DMS114 treated with DMSO at 0.1 percent for 48 hours (cell line): ENCODE results near the gene B3GALT5.

Experiments
- DNase-seq: peaks from one replicate; lab custom pipeline; 2025; ENCODE audit not compliant: unreplicated experiment; lab: John Stamatoyannopoulos, UW

B3GALT5 gene

DNA sequence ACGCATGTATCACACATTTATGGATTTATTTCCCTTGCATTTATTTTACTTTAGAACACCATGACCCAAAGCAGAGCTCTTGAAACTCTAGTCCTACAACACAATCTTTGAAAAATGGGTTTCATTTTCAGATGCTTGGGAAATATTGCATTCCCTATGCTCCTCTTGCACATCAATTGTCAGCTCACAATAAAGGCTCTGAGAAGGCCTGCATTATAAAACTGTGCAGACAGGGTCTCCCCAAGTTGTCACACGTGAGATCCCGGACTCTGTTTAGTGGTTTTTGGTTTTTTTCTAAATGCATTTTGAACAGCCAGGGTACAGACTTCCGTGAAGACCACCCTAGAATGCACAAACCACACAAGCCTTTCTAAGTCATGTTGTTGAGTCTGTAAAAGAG is 9.9 kb upstream of the B3GALT5 start:
- DNase-seq = no peak

DNA sequence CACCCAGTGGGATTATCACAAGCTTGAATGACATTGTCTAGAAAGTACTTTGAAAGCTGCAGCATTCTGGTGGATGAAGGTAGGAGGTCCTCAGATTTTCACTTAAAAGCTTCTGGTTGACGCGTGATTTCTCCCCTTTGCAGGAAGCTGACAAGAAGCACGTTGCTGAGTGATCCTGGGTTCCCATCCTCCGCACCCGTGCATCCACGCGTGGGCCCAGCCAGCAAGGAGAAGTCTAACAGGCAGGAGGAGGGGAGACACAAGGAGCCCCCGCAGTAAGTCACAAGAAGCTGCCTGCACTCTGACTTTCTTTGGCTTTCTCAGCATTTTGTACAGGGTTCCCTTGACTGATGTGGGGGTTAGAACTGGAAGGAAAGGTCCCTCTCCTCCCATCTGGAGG is 7.8 kb upstream of the B3GALT5 start:
- no peak for DNase-seq

DNA sequence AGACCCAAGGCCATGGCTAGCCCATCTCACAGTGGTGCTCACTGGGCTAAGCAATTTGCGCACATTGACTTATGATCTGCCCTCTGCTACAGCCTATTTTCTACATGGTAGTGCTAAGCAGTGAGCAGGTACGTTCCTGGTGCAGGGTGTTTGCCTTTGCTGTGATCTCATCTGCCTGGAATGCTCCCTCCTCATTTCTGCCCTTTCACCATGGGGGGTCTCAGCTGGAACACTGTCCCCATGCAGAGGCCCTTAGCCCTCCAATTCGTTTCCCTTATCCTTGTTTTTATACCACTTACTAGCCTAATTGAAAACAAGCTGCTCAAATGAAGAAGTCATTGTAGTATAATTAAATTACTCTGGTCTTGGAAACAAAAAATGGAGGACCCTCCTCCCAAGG is 2.0 kb upstream of the B3GALT5 start:
- no peak for DNase-seq

DNA sequence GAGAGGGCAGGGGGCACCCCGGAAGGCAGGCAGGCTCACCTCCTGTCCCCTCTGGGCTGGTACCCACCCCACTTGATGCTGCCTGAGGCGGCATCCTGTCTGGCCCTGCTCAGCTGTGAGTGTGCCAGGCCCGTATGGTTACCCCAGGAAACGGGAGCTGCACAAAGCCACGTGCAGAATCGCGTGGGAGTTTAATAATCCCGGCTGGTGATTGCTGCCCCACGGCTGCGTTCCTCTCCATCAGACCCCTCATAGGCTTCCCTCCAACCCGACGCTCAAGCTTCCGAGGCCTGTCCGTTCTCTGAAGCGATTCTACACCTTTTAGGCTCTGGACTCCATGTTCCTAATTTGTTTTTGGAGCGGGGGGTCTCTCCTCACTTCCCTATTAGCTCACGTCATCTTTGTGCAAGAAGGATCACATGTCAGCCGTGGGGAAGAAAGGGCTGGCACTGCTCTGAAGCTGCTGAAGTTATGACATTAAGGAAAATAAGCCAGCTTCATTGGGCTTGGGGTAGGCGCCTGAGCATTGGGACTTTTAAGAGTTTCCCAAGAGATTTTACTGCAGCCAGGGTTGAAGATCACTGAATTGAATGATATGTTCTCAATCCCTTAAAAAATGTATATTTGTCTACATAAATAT is 1.1 kb upstream of the B3GALT5 start:
- DNase-seq = no peak

DNA sequence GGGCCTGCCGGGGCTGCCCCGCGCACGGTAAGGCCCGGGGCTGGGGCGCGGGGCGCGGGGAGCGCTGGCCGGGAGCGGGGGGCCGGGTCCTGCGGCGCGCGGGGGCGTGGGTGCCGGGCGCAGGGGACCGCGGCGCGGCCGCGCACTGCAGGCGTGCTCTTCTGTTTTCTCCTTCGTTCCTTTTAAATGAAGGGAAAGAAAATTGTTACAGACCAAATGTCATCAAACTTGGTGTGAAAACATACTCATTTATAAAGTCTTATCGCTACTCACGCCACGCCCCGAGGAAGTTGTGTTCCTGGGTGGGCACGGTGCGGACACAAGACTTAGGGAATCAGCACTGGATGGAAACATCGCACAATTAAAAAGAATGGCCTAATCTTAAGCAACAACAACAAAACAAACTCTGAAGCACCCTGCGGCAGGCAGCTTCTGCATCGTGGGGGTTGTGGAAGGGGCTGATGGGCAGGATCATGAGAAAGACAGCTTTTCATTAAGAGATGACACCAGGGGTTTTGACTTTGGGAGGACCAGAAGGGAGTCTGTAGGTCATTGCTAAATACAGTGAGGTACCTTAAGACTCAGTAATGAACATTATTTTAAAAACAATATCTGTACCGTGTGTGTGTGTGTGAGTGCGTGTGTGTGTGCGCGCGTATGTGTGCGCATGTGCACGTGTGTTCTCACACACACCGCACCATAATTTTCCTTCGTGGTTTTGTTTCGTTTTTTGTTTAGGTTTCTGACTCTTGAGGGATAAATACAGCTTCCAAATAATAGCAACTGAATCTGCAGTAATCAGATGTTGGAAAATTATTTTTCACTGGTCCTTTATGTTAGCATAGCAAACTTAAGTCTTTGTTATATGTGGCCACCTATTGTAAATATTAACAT is 548 bp downstream of the B3GALT5 start:
- DNase-seq = no peak

DNA sequence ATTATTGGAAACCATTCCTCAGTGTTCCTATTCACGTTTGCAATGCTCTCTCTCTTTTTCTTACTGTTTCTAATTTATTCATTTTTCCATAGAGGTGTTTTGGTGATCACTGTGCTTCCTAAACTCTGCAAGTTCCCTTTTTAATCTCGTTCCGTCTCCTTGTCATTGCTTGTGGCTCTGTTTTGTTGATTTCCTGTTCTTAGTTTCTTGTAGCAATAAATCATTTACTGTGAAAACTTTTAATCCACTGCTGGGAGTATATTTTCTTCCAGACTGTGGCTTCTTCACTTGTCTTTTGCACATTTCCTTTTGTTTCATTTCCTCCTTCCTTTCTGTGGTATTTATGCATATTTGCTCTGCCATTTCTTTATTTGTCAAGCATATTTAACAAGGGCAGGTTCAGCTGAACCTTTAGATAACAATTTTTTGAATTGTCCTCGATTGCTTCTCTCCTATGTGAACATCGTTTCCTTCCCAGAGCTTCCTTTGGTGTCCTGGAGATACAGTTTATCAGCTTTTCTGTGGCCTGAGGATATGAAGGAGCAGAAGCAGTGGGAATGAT is 3.6 kb downstream of the B3GALT5 start:
- no peak for DNase-seq

DNA sequence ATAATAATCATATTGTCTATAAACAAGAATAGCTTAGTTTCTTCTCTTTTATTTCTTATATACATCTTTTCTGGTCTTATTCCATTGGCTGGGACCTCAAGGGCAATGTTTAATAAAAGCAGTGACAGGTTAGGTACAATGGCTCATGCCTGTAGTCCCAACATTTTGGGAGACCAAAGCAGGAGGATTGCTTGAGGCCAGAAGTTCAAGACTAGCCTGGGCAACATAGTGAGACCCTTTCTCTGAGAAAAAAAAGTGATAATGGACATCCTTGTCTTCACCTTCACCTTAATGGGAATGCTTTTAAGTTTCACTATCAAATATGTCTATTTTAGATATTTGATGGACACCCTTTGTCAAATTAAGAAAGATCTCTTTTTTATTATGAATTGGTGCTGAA is 8.1 kb downstream of the B3GALT5 start:
- no peak for DNase-seq

DNA sequence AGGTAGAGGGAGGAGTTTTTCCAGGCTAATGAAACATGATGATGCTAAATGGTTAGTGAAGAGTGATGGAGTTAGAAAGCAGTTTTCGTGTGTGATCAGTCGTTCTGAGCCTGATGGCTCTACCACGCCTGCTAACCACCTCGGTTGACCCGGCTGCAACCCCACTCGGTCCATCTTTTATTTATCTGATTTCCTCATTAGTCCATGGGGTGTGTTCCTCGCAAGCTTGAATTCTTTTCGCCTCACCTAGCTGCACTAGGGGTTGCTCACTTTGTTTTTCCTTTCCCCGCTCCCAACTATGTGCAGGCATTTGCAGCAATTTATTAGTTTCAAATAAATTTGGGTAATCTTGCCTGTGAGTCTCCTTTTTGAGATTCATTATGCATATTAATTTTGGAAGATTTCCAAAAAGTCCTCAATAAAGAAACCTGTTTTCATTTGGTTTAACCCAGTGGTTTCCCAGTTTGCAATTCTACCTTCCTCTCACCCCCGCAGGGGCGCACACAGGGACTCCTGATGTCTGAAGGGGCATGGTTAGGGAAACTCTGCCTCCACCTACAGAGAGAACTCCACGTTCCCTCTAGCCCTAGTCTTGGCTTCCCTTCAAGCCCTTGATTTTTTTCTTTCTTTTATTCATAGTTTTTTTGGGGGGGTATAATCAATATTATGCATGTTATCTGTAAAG is 12.6 kb downstream of the B3GALT5 start:
- DNase-seq = no peak

DNA sequence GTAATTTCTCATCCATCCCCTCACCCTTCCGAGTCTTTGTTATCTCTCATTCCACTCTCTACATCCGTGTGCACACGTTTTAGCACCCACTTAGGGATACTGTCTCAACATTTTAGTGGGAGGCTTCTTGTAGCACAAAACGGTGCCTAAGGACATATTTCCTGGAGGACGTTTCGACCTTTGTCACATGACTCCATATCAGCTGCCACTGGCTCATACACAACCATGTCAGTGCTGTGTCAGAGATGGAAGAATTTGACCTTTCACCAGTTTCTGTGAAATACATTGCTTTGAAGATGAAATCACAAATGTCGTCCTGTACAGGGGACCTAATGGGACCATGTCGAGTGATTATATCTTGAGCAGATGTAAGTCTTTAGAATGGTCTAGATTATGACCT is 15.6 kb downstream of the B3GALT5 start:
- DNase-seq = no peak

DNA sequence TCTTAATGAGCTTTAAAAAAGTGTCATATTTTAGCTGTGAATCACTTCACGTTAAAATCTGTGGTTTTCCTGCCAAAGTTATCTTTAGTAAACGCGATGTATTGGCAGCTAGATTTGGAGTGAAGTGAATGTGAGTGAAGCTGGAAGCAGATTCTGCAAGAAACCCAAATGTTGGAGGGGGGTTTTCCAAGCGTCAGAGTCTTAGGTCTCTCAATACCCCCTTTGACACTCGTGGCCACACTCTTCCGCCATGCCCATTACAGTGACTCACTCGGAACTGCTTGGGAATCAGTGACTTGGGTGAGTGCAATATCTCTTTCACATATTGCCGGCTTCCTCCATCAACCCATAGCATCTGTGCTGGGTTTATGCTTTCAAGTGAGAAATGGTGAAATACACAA is 17.5 kb downstream of the B3GALT5 start:
- no peak for DNase-seq

DNA sequence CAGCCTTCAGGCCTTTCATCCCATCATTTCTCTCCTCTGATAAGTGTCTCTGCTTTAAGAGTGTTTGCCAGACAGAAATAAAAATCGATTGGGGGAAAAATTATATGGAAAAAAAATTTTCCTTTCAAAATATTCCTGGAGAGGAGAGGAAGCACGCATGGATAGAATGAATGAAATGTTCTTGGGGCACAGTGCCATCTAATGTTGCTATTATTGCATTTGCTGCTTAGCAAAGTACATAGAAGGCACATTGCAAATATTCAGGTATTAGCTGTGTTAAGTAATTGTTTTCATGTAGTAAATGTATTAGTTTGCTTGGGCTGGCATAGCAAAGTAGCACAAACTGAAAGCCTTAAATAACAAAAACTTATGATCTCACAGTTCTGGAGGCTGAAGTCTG is 18.1 kb downstream of the B3GALT5 start:
- no peak for DNase-seq

DNA sequence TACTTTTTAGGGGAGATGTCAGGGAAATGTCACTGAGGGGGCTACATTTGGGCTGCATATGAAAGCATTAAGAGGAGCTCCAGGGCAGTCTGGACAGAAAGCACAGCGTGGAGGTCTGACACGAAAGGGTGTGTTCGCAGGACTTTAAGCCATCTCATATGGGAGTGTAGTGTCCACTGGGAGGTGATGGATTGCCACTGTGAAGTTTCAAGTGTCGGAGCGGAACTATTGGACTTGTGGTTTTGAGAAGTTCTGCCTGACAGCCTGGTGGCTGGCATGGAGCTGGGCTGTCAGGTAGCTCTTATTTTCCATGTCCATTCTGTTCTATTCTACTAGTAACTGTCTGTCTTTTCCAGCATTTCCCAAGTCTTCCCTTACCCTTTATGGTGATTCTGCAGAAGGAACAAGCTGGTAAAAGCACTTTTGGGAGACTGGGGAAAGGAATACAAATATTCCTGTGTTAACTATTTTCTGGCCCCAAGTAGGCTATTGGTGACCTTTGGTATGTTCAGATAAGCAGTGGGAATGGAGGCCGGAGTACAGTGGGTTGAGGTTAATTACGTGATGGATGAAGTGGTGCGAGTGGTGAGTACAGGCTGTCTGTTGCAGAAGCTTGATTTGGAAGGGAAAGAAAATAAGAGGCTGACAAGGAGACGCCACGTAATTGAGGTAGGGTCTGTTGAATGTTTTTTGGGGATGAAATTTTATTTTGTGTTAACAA is 19.3 kb downstream of the B3GALT5 start:
- no peak for DNase-seq

DNA sequence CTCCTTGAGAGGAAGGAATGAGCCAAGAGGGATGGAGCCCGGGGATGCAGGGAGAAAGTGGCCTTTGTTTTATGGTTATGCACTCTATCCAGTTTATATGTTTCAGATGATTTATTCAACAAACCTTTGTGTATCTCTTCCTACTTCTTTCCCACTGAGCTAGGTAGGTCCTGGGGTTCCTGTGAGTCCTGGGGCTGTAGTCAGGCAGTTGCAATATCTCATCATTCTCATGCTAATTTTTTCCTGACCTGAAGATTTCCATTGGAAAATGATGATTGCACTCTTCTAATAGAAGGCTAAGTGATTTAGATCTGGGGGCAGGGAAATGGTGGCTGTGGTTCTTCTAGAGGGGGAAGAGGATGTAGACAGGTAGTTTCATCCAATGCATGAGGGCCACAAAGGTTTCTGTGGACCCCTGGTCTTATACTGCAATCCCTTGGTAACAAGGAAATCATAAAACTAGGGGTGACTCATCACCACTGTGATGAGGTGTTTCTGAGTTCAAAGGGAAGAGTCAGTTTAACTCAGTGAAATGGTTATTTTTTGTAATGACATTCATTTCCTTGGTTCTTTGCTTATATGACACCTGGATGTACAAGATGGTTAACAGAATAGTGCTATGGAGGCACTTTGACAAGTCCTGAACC is 20.2 kb downstream of the B3GALT5 start:
- DNase-seq = no peak

DNA sequence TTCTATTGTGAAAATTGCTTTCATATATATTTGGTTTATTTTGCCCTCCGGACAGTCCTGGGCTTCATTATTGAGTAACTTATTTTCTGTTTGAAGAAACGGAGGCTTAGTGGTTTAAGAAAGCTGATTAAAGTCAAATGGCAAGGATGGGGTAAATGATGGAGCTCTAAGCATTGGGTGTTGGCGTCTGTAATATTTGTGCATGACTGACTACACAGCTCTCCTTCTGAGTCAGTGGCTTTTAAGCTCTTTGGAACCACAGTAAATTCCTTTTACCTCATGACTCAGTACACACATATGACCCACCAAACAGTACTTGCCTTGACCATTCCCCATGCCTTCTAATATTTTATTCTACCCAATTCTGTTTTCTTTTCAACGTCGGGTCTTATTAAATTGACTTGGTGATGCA is 21.0 kb downstream of the B3GALT5 start:
- DNase-seq = no peak

DNA sequence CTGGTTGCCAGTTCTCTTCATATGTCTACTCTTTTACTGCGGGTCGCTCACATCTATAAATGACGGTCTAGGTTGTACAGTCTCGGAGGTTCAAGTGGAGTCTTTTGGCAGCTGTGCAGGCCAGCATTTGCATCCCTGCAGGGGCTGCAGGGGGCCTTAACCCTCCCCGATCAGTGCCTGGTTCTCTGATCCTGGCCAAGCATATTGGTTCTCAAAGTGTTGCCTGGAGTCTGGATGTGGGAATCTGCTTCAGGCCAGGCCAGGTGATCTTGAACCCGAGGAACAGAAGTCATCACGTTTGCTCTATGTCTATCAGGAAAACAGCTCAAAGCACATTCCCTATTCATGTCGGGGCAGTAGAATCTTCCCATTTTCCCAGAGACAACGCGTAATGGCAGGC is 21.8 kb downstream of the B3GALT5 start:
- DNase-seq = no peak

DNA sequence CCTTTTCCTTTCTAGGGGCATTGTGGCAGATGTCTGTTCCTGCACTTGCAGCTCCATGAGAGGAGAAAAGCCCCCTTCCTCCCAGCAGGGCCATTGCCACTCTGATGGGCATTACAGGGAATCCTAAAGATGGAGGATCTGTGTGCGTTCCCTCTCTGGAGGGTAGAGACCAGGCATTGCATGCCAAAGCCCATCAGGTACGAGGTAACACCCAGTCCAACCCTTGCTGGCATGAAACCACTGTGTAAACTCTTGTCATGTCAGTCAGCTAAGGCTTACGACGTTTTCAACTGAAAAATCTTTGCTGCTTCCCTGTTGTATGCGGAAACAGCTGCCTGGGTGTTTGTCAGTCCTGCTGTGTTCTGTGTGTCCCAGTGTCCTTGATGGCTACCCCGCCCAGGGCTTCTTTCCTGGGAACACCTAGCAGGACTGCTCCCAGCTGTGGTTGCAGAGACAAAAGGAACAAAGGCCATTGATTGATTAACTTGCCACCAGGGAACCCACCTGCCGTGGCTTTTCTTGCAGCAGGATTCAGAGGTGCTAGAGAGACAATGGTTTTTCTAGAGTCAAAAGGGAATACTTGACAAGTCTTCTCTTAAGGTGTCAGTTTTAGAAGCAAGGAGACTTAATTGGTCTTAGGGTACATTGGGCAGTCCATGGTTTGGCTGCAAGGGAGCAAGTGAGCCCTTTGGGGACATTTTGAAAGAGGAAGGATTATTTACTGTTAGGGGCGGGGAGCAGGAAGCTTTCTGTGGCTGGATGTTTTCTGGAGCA is 24.6 kb downstream of the B3GALT5 start:
- no peak for DNase-seq

DNA sequence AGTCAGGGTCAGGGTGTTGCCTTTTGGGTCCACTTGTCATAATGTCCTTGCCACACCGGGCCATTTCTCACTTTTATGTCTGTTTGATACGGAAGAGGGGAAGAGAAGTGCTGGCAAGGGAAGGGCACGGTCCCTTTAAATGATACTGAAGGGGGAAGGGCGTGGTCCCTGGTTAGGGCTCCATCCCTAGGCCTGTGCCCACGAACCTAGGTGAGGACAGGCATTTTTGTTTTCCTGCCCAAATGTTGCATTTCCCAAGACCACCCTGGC is 25.2 kb downstream of the B3GALT5 start:
- DNase-seq = no peak

DNA sequence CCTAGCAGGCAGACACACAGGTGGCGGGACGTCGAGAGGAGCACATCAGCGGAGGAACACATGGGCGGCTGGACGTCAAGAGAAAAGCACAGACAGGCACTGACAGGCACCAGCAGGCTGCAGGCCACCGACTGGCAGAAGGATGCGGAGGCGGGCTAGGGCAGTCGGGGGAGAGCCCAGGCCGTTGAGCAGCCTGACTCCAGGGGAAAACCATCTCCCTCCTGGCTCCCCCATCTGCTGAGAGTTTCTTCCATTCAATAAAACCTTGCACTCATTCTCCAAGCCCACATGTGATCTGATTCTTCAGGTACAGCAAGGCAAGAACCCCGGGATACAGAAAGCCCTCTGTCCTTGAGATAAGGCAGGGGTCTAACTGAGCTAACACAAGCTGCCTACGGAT is 25.5 kb downstream of the B3GALT5 start:
- no peak for DNase-seq

DNA sequence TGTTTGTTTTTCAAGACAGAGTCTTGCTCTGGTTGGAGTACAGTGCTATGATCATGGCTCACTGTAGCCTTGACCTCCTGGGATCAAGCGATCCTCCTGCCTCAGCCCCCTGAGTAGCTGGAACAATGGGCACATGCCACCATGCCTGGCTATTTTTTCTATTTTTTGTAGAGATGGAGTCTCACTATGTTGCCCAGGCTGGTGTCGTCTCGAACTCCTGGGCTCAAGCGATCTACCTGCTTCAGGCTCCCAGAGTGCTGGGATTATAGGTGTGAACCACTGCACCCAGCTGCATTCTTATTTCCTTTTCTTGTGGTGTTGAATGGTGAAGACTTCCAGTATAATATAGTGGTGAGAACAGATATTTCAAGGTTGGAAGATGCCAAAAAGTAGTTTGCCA is 28.0 kb downstream of the B3GALT5 start:
- DNase-seq = no peak

DNA sequence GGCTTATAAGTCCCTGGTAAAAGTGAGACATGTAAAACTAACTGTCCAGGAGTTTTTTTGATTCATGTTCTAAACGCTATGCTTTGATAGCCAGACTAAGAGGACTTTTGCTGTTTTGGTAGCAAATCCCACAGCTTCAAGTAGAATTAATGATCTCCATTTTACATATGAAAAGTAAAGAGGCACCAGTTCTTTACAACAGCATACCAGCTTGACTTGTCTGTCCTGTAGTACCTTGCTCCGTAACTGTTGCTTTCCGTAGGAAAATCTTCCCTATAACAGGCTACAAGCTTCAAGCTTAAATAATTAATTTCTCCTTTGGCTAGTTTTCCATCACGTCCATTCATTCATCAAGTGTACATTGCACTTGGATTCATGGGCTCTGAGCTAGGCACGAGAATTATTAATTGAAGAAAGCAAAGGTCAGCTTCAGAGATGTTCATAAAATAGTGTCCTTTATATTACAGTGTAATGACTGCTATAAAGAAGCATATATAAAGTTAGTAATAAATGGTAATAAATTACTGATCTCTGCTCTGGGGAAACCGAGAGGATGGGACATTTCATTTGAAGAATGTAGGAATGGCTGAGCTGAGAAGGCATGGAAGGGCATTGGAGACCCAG is 29.2 kb downstream of the B3GALT5 start:
- DNase-seq = no peak
